Lower leg skin (tissue), 4 donors: ENCODE measurements around the gene PLXDC2. TPM values are rescaled to one million over a fixed set of nuclear protein-coding genes. Genes with fewer than 3 reads are reported as not detected.

Experiments used
- DNase-seq, 2 donors: peaks; one replicate each; pipeline ENCODE4 v3.0.0-alpha.2; 2019; ENCODE audit warnings: low spot score in 2 of 2
- H3K4me3 ChIP-seq: fragments of 200-600 bp; sonication (generic); 2 replicates; pipeline ENCODE4 v1.5.1; 2017; ENCODE audit warnings: mild to moderate bottlenecking, low read depth; ENCODE audit not compliant: poor library complexity, severe bottlenecking
- CTCF ChIP-seq, 3 donors: fragments of 450-650 bp; IDR thresholded peaks; one replicate each; pipeline ENCODE4 v1.5.1; 2016; ENCODE audit warnings: antibody characterized with exemption in 3 of 3, mild to moderate bottlenecking in 3 of 3, moderate library complexity in 2 of 3
- POLR2A ChIP-seq, 2 donors: fragments of 450-650 bp; IDR thresholded peaks; one replicate each; pipeline ENCODE4 v1.6.1; 2016 to 2017; ENCODE audit warnings: antibody characterized with exemption in 2 of 2, mild to moderate bottlenecking in 1 of 2, moderate library complexity in 1 of 2
- WGBS, 2 donors: methylation state at CpG; one replicate each; pipeline ENCODE4 v1.1.5; 2018; 5-methylcytosine and 5-hydroxymethylcytosine counted together
- intact Hi-C: fragments of 100-400 bp; cut with DNase I; formaldehyde crosslinking; loops from one replicate; pipeline ENCODE4 v1.15.0; 2023; ENCODE audit warnings: low total_unique reads
- total RNA-seq, 4 donors: library from RNA; depleted of rRNA; stranded (reverse); fragments of >200 nt; gene quantifications; one replicate each; pipeline ENCODE4 v1.1.0, GENCODE V29; 2016

PLXDC2 gene
- total RNA-seq, 4 donors from 2014 or later, result 75.3 to 113 (median 95.3) TPM

DNA sequence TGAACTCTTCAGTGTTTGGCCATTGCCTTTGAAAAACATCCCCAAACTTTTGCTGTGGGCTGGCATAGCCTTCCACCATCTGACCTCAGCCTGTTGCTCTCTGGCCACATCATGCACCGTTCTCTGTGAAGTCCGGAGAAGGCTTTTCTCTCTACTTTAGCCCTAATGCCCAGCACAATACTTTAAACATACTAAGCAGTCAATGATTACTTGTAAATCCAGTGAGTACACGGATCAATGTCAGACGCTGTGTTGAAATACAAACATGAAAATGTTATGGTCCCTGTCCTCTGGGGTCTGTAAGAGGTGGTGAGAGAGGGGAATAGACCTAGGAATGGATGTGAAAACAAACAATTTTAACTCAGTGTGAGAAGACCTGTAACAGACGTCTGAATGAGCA, 297.9 kb downstream of the PLXDC2 start:
- TF ChIP-seq CTCF (IDR thresholded peaks at IDR 0.05), result no peak
- H3K4me3 ChIP-seq, result no peak overlapping the region
- 79 to 93% methylated on average over 5 of the region's 5 CpGs for WGBS, 2 donors
- no peak for DNase-seq
- intact Hi-C loops, result no loop called here

DNA sequence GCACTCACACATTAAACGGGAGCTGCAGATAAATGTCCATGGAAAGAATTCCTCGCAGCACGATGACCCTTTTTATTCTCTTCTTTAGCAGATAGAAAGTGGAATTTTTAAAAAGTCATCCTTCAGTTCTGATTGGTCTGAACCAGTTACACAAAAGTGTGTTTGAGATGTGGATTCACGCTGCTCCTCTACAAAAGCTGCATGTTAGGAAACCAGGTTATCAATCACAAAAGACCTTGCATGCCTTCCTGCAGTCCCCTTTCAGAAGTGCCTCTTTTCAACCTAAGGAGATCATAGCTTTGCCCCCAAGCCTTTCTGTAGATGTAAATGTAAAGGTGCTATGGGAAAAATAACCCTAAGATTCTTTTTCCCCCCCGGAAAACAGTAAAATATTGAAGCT, 299.7 kb downstream of the PLXDC2 start:
- intact Hi-C loops, result no loop called here
- H3K4me3 ChIP-seq, result no peak overlapping the region
- WGBS, 2 donors, result 86 to 92% methylated on average over 5 of the region's 5 CpGs
- no peak for DNase-seq
- TF ChIP-seq CTCF (IDR thresholded peaks at IDR 0.05), result no peak
- no peak for TF ChIP-seq POLR2A (IDR thresholded peaks at IDR 0.05)

DNA sequence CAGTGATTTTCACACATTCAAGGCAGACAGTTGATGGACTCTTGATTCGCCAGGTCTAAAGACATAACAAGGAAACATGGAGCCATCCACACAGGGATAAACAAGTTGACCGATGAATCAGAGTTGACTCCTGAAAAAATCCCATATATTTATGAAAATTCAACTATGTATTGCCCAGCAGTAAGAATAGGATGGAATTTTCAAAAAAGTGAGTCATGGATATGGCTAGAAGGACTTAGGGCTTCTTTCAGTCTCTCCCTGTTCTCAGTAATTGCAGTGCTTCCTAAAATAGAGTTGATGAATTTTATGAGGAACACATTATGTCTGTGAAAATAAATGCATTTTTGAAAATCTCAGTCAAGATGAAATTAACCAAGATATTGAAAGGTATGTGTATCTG, 301.2 kb downstream of the PLXDC2 start:
- H3K4me3 ChIP-seq, result no peak overlapping the region
- TF ChIP-seq POLR2A (IDR thresholded peaks at IDR 0.05) (no peak), CTCF (IDR thresholded peaks at IDR 0.05) (no peak)
- no peak for DNase-seq
- 94 to 96% methylated on average over 2 of the region's 2 CpGs for WGBS, 2 donors
- intact Hi-C loops, result no loop called here

DNA sequence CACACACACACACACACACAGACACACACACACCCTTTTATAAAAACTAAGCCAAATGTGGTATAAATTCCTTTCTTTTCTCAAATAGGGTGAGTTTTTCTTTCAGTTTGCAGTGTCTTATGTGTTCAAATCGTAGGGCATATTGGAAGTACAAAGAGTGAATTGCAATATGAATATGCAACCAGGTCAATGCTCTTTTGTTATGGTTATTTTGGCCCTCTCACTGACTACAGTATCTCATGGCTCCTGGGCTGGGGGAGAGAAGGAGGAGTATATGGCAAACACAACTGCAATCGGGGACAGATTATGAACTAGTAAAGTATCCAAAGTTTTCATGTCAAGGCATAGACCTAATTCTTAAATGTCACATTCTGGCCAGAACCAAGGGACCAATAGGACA, 301.9 kb downstream of the PLXDC2 start:
- no peak for DNase-seq
- no peak for TF ChIP-seq CTCF (IDR thresholded peaks at IDR 0.05)
- no peak for TF ChIP-seq POLR2A (IDR thresholded peaks at IDR 0.05)
- intact Hi-C loops, result no loop called here
- 66% methylated on average over 2 of the region's 2 CpGs for WGBS, 2 donors
- no peak overlapping the region for H3K4me3 ChIP-seq

- TF ChIP-seq CTCF (IDR thresholded peaks at IDR 0.05), result no peak
- DNase-seq, result no peak
- intact Hi-C loops, result no loop called here
- H3K4me3 ChIP-seq, result no peak overlapping the region
- WGBS, 2 donors, result 85 to 96% methylated on average over 2 of the region's 2 CpGs
These were observed 312.6 kb downstream of the PLXDC2 start for GRCh38 chr10:20128811-20129210.

GRCh38 chr10:20132816-20133215, 316.6 kb downstream of the PLXDC2 start:
- TF ChIP-seq POLR2A (IDR thresholded peaks at IDR 0.05) (no peak), CTCF (IDR thresholded peaks at IDR 0.05) (no peak)
- 82 to 83% methylated on average over 2 of the region's 2 CpGs for WGBS, 2 donors
- intact Hi-C loops, result no loop called here
- no peak overlapping the region for H3K4me3 ChIP-seq
- no peak for DNase-seq
